AG04450 (cell line): ENCODE results near the gene ACSL4. TPM values are rescaled to one million over a fixed set of nuclear protein-coding genes. Genes with fewer than 3 reads are reported as not detected.

Source experiments
- CTCF ChIA-PET: fragments of 300-600, 350-600 bp; formaldehyde crosslinking; extraction: SDS; loops from one replicate; lab custom pipeline; 2022; ENCODE audit warnings: antibody characterized with exemption, inconsistent platforms; lab: Charles Lee
- POLR2A ChIA-PET: fragments of 350-600 bp; formaldehyde crosslinking; extraction: SDS; loops from one replicate; lab custom pipeline; 2021; ENCODE audit warnings: antibody characterized with exemption, inconsistent platforms; lab: Yijun Ruan, JAX
- DNase-seq: peaks from one replicate; pipeline ENCODE4 v3.0.0-alpha.2; 2011; ENCODE audit warnings: low read depth, low spot score
- H3K27ac ChIP-seq: one replicate; pipeline ENCODE4 v1.5.1; 2012; ENCODE audit warnings: low read depth, low read length, control low read depth
- H3K27me3 ChIP-seq: one replicate; pipeline ENCODE4 v1.6.0; 2012; ENCODE audit warnings: low read length; ENCODE audit not compliant: control insufficient read depth, insufficient read depth
- H3K4me3 ChIP-seq: 2 replicates; pipeline ENCODE4 v1.5.1; 2011; ENCODE audit warnings: mild to moderate bottlenecking, low read depth, low read length, control low read depth
- H3K9me3 ChIP-seq: 2 replicates; pipeline ENCODE4 v1.5.1; 2012; ENCODE audit warnings: low read length; ENCODE audit not compliant: control insufficient read depth, insufficient read depth
- polyA plus RNA-seq: library from polyadenylated mRNA; depleted of rRNA; stranded (reverse); fragments of >200 nt; gene quantifications from 2 replicates; pipeline ENCODE4 v1.2.3, GENCODE V29; 2011
- TF ChIP-seq, protein P1 (sequence below): IDR thresholded peaks from 2 replicates; pipeline ENCODE4 v1.5.1; 2011; ENCODE audit warnings: low read depth, low read length, control low read depth, inconsistent platforms

Gene ACSL4
- polyA plus RNA-seq, 1 experiment = 157 TPM

- Histone ChIP-seq H3K27me3 (no peaks in the 10 kb centered on the region), H3K4me3 (no peak overlapping the region)
- CTCF ChIA-PET = interaction anchor here (0.7 kb wide), 1 partner anchor 82 kb away, joined by 4 read pairs; no protein-coding TSS in a partner anchor
Measured at GRCh38 chrX:109774706-109775105, 41.6 kb upstream of the ACSL4 start.

GRCh38 chrX:109774136-109774535, 41.1 kb upstream of the ACSL4 start:
- TF ChIP-seq, protein P1, sequence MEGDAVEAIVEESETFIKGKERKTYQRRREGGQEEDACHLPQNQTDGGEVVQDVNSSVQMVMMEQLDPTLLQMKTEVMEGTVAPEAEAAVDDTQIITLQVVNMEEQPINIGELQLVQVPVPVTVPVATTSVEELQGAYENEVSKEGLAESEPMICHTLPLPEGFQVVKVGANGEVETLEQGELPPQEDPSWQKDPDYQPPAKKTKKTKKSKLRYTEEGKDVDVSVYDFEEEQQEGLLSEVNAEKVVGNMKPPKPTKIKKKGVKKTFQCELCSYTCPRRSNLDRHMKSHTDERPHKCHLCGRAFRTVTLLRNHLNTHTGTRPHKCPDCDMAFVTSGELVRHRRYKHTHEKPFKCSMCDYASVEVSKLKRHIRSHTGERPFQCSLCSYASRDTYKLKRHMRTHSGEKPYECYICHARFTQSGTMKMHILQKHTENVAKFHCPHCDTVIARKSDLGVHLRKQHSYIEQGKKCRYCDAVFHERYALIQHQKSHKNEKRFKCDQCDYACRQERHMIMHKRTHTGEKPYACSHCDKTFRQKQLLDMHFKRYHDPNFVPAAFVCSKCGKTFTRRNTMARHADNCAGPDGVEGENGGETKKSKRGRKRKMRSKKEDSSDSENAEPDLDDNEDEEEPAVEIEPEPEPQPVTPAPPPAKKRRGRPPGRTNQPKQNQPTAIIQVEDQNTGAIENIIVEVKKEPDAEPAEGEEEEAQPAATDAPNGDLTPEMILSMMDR = no peak
- POLR2A ChIA-PET = interaction anchor here (0.9 to 1.3 kb wide), 3 partner anchors 45 to 57 kb away, joined by 3 to 8 read pairs (median 3); no protein-coding TSS in a partner anchor
- CTCF ChIA-PET = no interaction called here
- H3K27me3 ChIP-seq = no peaks in the 10 kb centered on the region
- H3K27ac ChIP-seq = peak overlapping the region; percentile 39
- no peak overlapping the region for H3K4me3 ChIP-seq
- DNase-seq = no peak
- no peaks in the 10 kb centered on the region for H3K9me3 ChIP-seq

More at GRCh38 chrX:109774706-109775105, 41.6 kb upstream of the ACSL4 start:
- Histone ChIP-seq H3K9me3 (no peaks in the 10 kb centered on the region), H3K27ac (peak overlapping the region; percentile 39)
- POLR2A ChIA-PET = interaction anchor here (0.9 to 1.3 kb wide), 3 partner anchors 44 to 56 kb away, joined by 3 to 8 read pairs (median 3); no protein-coding TSS in a partner anchor
- TF ChIP-seq, protein P1 = no peak
- DNase-seq = peak; percentile 20

DNA sequence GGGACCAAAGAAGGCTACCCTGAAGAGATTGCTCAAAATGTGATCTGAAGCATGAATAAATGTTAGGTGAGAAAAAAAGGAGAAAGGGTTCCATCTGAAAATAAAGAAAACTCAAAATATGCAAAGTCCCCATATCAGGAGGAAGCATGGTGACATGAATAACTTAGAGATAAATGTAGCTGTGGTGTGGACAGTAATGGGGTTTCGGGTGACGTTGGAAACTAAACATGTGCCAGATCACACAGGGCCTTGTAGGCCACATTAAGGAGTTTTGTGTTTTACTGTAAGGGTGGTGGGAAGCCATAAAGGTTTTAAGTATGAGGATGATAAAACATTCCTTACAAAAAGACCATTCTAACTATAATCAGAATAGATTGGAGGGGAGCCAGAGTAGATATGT, 40.3 kb upstream of the ACSL4 start:
- no peak for DNase-seq
- CTCF ChIA-PET = interaction anchor here (1.0 kb wide), 1 partner anchor 84 kb away, joined by 3 read pairs; no protein-coding TSS in a partner anchor
- TF ChIP-seq, protein P1 = no peak
- no peak overlapping the region for H3K27ac ChIP-seq
- H3K27me3 ChIP-seq = no peaks in the 10 kb centered on the region
- no peak overlapping the region for H3K4me3 ChIP-seq
- no peaks in the 10 kb centered on the region for H3K9me3 ChIP-seq
- POLR2A ChIA-PET = no interaction called here

- Histone ChIP-seq H3K27me3 (no peaks in the 10 kb centered on the region), H3K27ac (no peak overlapping the region), H3K9me3 (no peaks in the 10 kb centered on the region), H3K4me3 (no peak overlapping the region)
- CTCF ChIA-PET = no interaction called here
- DNase-seq = no peak
- POLR2A ChIA-PET = no interaction called here
- TF ChIP-seq, protein P1 = no peak
Measured at GRCh38 chrX:109770780-109771179, 37.7 kb upstream of the ACSL4 start.

DNA sequence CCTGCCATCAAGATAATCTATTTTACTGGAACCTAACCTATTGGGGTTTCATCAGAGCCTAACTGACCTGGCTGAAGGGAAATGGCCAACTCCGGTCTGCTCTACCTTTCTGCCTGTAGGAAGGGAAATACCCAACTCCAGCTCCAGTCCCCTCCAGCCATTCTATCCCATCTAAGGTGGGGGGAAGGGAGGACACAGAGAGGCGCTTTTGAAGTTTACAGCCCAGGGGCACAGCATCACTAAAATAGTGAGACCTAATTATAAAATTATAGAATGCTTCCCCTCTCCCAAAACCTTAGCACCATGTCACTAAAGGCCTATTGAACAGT, 27.8 kb upstream of the ACSL4 start:
- H3K27me3 ChIP-seq = no peaks in the 10 kb centered on the region
- TF ChIP-seq, protein P1 = no peak
- no peak overlapping the region for H3K4me3 ChIP-seq
- POLR2A ChIA-PET = no interaction called here
- H3K27ac ChIP-seq = no peak overlapping the region
- H3K9me3 ChIP-seq = no peaks in the 10 kb centered on the region
- DNase-seq = no peak
- CTCF ChIA-PET = no interaction called here
